ENCODE data around the gene WNT10A.
"Not testable (repeated sequence)": the region's sequence is repeated elsewhere in the genome, so short reads cannot be mapped to it uniquely, and the experiment has no call there.

Gene WNT10A

DNA sequence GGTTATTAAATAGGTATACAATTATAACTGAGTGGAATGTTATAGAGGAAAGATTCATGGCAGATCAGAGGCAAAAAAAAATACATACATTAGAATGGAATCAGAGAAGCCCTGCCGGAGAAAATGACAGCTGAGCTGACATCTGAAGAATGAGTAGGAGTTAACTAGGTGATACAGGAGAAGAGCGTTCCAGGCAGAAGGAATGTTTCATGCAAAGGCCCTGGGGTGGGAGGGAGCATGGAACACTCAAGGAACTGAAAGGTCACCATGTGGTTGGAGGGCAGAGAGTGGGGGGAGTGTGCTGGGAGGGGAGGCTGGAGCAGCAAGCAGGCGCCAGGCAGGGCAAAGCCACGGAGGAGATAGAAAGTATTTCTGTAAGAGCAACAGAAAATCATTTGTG is 47.2 kb downstream of the WNT10A start:
- DNase-seq (ENCODE audit: low read depth in 2 of 2, low spot score in 1 of 2), result no peak

DNA sequence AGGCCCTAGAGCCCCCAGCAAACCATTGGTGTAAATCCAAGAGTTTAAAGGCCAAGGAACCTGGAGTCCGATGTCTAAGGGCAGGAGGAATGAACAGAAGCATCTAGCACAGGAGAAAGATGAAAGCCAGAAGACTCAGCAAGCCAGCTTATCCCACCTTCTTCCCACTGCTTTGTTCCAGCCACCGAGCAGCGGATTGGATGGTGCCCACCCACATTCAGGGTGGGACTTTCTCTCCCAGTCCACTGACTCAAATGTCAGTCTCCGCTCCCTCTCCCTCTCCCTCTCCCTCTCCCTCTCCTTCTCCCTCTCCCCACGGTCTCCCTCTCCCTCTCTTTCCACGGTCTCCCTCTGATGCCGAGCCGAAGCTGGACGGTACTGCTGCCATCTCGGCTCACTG is 49.8 kb downstream of the WNT10A start:
- not testable (repeated sequence) for DNase-seq (ENCODE audit: low read depth in 2 of 2, low spot score in 1 of 2)

DNA sequence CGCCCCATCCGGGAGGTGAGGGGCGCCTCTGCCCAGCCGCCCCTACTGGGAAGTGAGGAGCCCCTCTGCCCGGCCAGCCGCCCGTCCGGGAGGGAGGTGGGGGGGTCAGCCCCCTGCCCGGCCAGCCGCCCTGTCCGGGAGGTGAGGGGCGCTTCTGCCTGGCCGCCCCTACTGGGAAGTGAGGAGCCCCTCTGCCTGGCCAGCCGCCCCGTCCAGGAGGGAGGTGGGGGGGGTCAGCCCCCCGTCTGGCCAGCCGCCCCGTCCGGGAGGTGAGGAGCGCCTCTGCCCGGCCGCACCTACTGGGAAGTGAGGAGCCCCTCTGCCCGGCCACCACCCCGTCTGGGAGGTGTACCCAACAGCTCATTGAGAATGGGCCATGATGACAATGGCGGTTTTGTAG is 51.1 kb downstream of the WNT10A start:
- DNase-seq (ENCODE audit: low read depth in 2 of 2, low spot score in 1 of 2), result not testable (repeated sequence)

Measured in stimulated activated CD8-positive, alpha-beta memory T cell treated with anti-CD3 and anti-CD28 coated beads, Interleukin-4, amount 100 ng/mL, for 1 hour (primary cell).